A549 (cell line): ENCODE data around the gene MYOG. TPM values are rescaled to one million over a fixed set of nuclear protein-coding genes. Genes with fewer than 3 reads are reported as not detected.

Experiments used
- ATAC-seq, 2 experiments: fragments of 200-7000 bp in 1 of 2; fragments of >200 bp in 1 of 2; cut with Nextera tagmentation in 1 of 2; cut with Tn5 transposase in 1 of 2; 3 replicates each; pipeline versions ENCODE4 v1.8.0 to v1.9.1; 2018 to 2020; ENCODE audit warnings: mild to moderate bottlenecking in 1 of 2, moderate library complexity in 1 of 2
- CTCF ChIA-PET: fragments of 300-600 bp; sonication (Branson Sonifier 250); formaldehyde crosslinking; extraction: SDS; loops from one replicate; lab custom pipeline; 2021; ENCODE audit warnings: antibody characterized with exemption, inconsistent platforms; lab: Yijun Ruan, JAX
- POLR2A ChIA-PET: fragments of 350-600 bp; formaldehyde crosslinking; extraction: SDS; loops from one replicate; lab custom pipeline; 2021; ENCODE audit warnings: antibody characterized with exemption, inconsistent platforms; lab: Yijun Ruan, JAX
- DNase-seq, 2 experiments: peaks; one replicate each; pipeline versions ENCODE4 v3.0.0 to v3.0.0-alpha.2; 2011 to 2016; ENCODE audit warnings: low read depth in 1 of 2, low spot score in 1 of 2
- FAIRE-seq: peaks from 2 replicates; lab custom pipeline; 2011; peaks lifted over from hg19 to GRCh38; lab: Jason Lieb, UNC
- H3K27ac ChIP-seq, 2 experiments: fragments of >200 bp; sonication (Bioruptor Twin); formaldehyde crosslinking; 3 replicates each; pipeline ENCODE4 v1.5.1; 2016 to 2017
- H3K4me1 ChIP-seq: fragments of >200 bp; sonication (Bioruptor Twin); formaldehyde crosslinking; 3 replicates; pipeline ENCODE4 v1.6.1; 2016
- H3K4me2 ChIP-seq: fragments of >200 bp; sonication (Bioruptor Twin); formaldehyde crosslinking; 3 replicates; pipeline ENCODE4 v1.6.1; 2016
- H3K4me3 ChIP-seq: fragments of >200 bp; sonication (Bioruptor Twin); formaldehyde crosslinking; 3 replicates; pipeline ENCODE4 v1.5.1; 2016
- H3K9me3 ChIP-seq: fragments of >200 bp; sonication (Bioruptor Twin); formaldehyde crosslinking; 3 replicates; pipeline ENCODE4 v1.6.1; 2016
- CEBPB ChIP-seq, 2 experiments: fragments of >200 bp in 1 of 2; sonication (Bioruptor Twin) in 1 of 2; formaldehyde crosslinking in 1 of 2; IDR thresholded peaks; 2 replicates each; pipeline ENCODE4 v1.6.1; 2012 to 2016
- FOSL2 ChIP-seq, 2 experiments: fragments of 450-650 bp in 1 of 2; fragments of >200 bp in 1 of 2; sonication (Bioruptor Twin) in 1 of 2; formaldehyde crosslinking; IDR thresholded peaks; 2 replicates each; pipeline versions ENCODE4 v1.5.0 to v1.6.1; 2016 to 2020; ENCODE audit warnings: mild to moderate bottlenecking in 1 of 2, moderate library complexity in 1 of 2
- HDAC2 ChIP-seq: fragments of 200-600 bp; sonication (generic); IDR thresholded peaks from 2 replicates; pipeline ENCODE4 v1.6.1; 2016
- HOXA7 ChIP-seq: fragments of 250-450 bp; sonication (Bioruptor Pico); IDR thresholded peaks from 2 replicates; pipeline ENCODE4 v1.5.0; 2020; ENCODE audit warnings: mild to moderate bottlenecking, moderate library complexity
- HOXB13 ChIP-seq: fragments of 250-450 bp; sonication (Bioruptor Pico); IDR thresholded peaks from 2 replicates; pipeline ENCODE4 v1.5.0; 2020; ENCODE audit warnings: low read depth, mild to moderate bottlenecking, moderate library complexity
- HOXB5 ChIP-seq: fragments of 250-450 bp; sonication (Bioruptor Pico); IDR thresholded peaks from 2 replicates; pipeline ENCODE4 v1.5.0; 2020; ENCODE audit warnings: mild to moderate bottlenecking, moderate library complexity
- JUNB ChIP-seq: fragments of >200 bp; sonication (Bioruptor Twin); formaldehyde crosslinking; IDR thresholded peaks from 2 replicates; pipeline ENCODE4 v1.6.1; 2016
- MAZ ChIP-seq: fragments of 150-350 bp; IDR thresholded peaks from 2 replicates; pipeline ENCODE4 v1.6.1; 2014; ENCODE audit warnings: antibody characterized with exemption, low read depth, low read length, borderline replicate concordance
- RAD21 ChIP-seq, 2 experiments: fragments of >200 bp in 1 of 2; sonication (Bioruptor Twin) in 1 of 2; formaldehyde crosslinking in 1 of 2; IDR thresholded peaks in 1 of 2; conservative IDR thresholded peaks in 1 of 2; 2 replicates in 1 of 2; 3 replicates in 1 of 2; pipeline ENCODE4 v1.6.1; 2012 to 2018; ENCODE audit warnings: inconsistent platforms in 1 of 2
- TFCP2L1 ChIP-seq: fragments of 250-450 bp; sonication (Bioruptor Pico); IDR thresholded peaks from 2 replicates; pipeline ENCODE4 v1.5.0; 2021; ENCODE audit warnings: mild to moderate bottlenecking
- WGBS: methylation state at CpG from one replicate; pipeline ENCODE4 v1.1.6; 2017; ENCODE audit errors: missing lambda C conversion rate; 5-methylcytosine and 5-hydroxymethylcytosine counted together
- polyA plus RNA-seq, 4 experiments: library from polyadenylated mRNA; depleted of rRNA in 3 of 4; stranded (reverse); fragments of >200 nt; fragmentation: RNase III in 1 of 4; extraction: RNeasy Plus Mini Kit Qiagen cat#74134 plus additional on column Dnase treatment in 1 of 4; gene quantifications; 2 replicates in 3 of 4; 3 replicates in 1 of 4; pipeline ENCODE4 v1.2.3, GENCODE V29; 2011 to 2017
- TF ChIP-seq, protein P1 (sequence below): fragments of >200 bp; sonication (Bioruptor Twin); formaldehyde crosslinking; IDR thresholded peaks from 3 replicates; pipeline ENCODE4 v1.5.1; 2016
- TF ChIP-seq, protein P2 (sequence below): fragments of 200-600 bp; sonication (generic); IDR thresholded peaks from 2 replicates; pipeline ENCODE4 v1.6.1; 2016; ENCODE audit warnings: antibody characterized with exemption, mild to moderate bottlenecking, moderate library complexity

MYOG gene
- polyA plus RNA-seq, 2 of the 4 experiments (the other 2 are of a cell fraction): not detected

- TF ChIP-seq HOXB5 (CRISPR knock-in tag) (no peak), TFCP2L1 (CRISPR knock-in tag) (no peak), HDAC2 (no peak)
- TF ChIP-seq, protein P1, sequence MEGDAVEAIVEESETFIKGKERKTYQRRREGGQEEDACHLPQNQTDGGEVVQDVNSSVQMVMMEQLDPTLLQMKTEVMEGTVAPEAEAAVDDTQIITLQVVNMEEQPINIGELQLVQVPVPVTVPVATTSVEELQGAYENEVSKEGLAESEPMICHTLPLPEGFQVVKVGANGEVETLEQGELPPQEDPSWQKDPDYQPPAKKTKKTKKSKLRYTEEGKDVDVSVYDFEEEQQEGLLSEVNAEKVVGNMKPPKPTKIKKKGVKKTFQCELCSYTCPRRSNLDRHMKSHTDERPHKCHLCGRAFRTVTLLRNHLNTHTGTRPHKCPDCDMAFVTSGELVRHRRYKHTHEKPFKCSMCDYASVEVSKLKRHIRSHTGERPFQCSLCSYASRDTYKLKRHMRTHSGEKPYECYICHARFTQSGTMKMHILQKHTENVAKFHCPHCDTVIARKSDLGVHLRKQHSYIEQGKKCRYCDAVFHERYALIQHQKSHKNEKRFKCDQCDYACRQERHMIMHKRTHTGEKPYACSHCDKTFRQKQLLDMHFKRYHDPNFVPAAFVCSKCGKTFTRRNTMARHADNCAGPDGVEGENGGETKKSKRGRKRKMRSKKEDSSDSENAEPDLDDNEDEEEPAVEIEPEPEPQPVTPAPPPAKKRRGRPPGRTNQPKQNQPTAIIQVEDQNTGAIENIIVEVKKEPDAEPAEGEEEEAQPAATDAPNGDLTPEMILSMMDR: no peak
Observed at GRCh38 chr1:203065986-203066385, 19.8 kb downstream of the MYOG start (continued).

DNA sequence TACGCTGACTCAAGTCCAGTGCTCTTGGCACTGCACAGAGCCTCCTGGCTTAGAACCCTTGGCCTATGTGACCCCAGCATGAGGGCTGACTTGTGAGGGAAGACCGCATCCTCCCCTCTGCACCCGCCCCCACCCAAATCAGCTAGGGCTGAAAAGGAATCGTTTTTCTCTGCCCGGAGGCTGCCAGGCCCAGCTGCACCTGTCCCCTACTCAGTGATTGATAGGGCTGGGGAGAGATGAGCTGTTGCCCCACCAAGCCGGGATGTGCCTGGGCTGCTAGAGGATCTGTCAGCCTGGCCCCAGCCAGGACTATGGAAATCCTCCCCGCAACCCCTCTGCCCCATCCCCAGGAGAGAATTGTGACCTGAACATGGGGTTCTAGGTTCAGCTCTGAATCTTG, 20.6 kb downstream of the MYOG start:
- FAIRE-seq: no peak
- Histone ChIP-seq H3K4me2 (no peak overlapping the region), H3K4me3 (no peak overlapping the region), H3K4me1 (no peaks in the 10 kb centered on the region), H3K27ac (no peak overlapping the region), H3K9me3 (no peaks in the 10 kb centered on the region)
- TF ChIP-seq FOSL2 (IDR thresholded peaks at IDR 0.05) (no peak), FOSL2 (CRISPR knock-in tag; IDR thresholded peaks at IDR 0.05) (no peak), CEBPB (IDR thresholded peaks at IDR 0.05) (no peak), HOXA7 (CRISPR knock-in tag) (no peak), HOXB13 (no peak)
- TF ChIP-seq, protein P2, sequence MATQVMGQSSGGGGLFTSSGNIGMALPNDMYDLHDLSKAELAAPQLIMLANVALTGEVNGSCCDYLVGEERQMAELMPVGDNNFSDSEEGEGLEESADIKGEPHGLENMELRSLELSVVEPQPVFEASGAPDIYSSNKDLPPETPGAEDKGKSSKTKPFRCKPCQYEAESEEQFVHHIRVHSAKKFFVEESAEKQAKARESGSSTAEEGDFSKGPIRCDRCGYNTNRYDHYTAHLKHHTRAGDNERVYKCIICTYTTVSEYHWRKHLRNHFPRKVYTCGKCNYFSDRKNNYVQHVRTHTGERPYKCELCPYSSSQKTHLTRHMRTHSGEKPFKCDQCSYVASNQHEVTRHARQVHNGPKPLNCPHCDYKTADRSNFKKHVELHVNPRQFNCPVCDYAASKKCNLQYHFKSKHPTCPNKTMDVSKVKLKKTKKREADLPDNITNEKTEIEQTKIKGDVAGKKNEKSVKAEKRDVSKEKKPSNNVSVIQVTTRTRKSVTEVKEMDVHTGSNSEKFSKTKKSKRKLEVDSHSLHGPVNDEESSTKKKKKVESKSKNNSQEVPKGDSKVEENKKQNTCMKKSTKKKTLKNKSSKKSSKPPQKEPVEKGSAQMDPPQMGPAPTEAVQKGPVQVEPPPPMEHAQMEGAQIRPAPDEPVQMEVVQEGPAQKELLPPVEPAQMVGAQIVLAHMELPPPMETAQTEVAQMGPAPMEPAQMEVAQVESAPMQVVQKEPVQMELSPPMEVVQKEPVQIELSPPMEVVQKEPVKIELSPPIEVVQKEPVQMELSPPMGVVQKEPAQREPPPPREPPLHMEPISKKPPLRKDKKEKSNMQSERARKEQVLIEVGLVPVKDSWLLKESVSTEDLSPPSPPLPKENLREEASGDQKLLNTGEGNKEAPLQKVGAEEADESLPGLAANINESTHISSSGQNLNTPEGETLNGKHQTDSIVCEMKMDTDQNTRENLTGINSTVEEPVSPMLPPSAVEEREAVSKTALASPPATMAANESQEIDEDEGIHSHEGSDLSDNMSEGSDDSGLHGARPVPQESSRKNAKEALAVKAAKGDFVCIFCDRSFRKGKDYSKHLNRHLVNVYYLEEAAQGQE: no peak
- TF ChIP-seq, protein P1: no peak
- CTCF ChIA-PET: interaction anchor here (1.1 to 30.5 kb wide), 6 partner anchors 9 to 108 kb away, joined by 3 to 300 read pairs (median 6); no protein-coding TSS in a partner anchor
- POLR2A ChIA-PET: no interaction called here
- DNase-seq: no peak
- no peak for ATAC-seq
- 72% methylated on average over 4 of the region's 7 CpGs for WGBS

- H3K4me1 ChIP-seq: peaks cover under 1% of the 10 kb centered on the region; the same call in 1 of the 3 replicates
- no peak overlapping the region for H3K4me3 ChIP-seq
- H3K4me2 ChIP-seq: no peak overlapping the region
- no peak for ATAC-seq
- no peak for DNase-seq
- TF ChIP-seq RAD21 (conservative IDR thresholded peaks at IDR 0.05 in 1 of 2, IDR thresholded peaks at IDR 0.05 in 1 of 2): no peak
- no peak for TF ChIP-seq JUNB
- no peak for TF ChIP-seq MAZ
- no peak overlapping the region for H3K27ac ChIP-seq
- 76% methylated on average over 8 of the region's 8 CpGs for WGBS
- no peak for FAIRE-seq
- ChIA-PET POLR2A (no interaction called here), CTCF (interaction anchor here (1.2 to 30.5 kb wide), 3 partner anchors 13 to 153 kb away, joined by 3 to 300 read pairs (median 3); no protein-coding TSS in a partner anchor)
- no peaks in the 10 kb centered on the region for H3K9me3 ChIP-seq
Observed at GRCh38 chr1:203063287-203063686, 22.5 kb downstream of the MYOG start.
